WERI-Rb-1 (cell line): ENCODE results near the gene ATP8B1.

Source experiments
- DNase-seq: peaks from one replicate; pipeline ENCODE4 v3.0.0-alpha.2; 2020
- H3K27ac ChIP-seq: fragments of 250-450 bp; sonication (Bioruptor Pico); 2 replicates; pipeline ENCODE4 v1.5.1; 2020; ENCODE audit warnings: mild to moderate bottlenecking, moderate library complexity
- H3K27me3 ChIP-seq: fragments of 250-450 bp; sonication (Bioruptor Pico); 2 replicates; pipeline ENCODE4 v1.5.1; 2021; ENCODE audit warnings: mild to moderate bottlenecking, low read depth, moderate library complexity; ENCODE audit not compliant: insufficient read depth, severe bottlenecking
- H3K36me3 ChIP-seq: fragments of 250-450 bp; sonication (Bioruptor Pico); 2 replicates; pipeline ENCODE4 v1.5.1; 2020; ENCODE audit warnings: mild to moderate bottlenecking, moderate library complexity
- H3K4me3 ChIP-seq: 2 replicates; pipeline ENCODE4 v1.5.1; 2011; ENCODE audit warnings: low read depth, mild to moderate bottlenecking, control low read depth, low read length
- H3K9me3 ChIP-seq: fragments of 250-450 bp; sonication (Bioruptor Pico); 2 replicates; pipeline ENCODE4 v1.5.1; 2021; ENCODE audit warnings: mild to moderate bottlenecking, moderate library complexity; ENCODE audit not compliant: severe bottlenecking
- TF ChIP-seq, protein P1 (sequence below): IDR thresholded peaks from 2 replicates; pipeline ENCODE4 v1.5.1; 2011; ENCODE audit warnings: low read depth, mild to moderate bottlenecking, control low read depth, inconsistent platforms, low read length

The ATP8B1 gene

DNA sequence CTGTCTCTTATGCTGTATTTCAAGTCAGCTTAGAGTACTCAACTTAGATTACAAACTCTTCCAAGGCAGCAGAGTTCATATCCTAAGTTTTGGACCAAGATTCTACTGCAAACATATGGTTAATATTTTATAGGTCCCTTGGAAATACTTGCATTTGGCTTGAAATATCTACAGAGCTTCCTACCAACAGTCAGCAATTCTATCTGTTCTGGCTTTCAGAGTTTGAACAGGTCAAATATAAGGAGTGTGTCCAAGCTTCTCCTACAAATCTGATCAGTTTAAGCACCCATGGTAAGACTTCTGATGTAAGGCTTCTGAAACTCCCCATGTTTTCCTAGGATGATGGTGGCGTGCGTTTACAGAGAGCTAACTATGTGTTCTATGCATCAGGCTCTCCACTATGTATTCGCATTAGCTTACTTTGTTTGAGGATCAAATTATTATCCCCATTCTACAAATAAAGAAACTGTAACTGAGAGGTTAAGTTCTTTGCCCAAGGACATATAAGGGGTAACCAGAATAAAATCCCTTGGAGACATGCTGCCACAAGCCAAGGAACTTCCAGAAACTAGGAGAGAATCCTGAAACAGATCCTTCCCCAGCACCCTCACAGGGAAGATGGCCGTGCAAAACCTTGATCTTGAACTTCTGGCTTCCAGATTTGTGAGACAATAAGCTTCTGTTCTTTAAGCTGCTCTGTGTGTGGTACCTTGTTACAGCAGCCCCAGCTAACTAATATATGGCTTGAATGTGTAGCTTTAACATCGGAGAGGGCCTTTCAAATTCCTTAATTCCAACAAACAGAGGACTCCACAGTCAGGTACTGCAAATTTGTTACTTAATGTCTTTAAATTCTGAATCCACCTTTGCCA is 55.1 kb downstream of the ATP8B1 start:
- no peaks in the 10 kb centered on the region for H3K36me3 ChIP-seq
- H3K9me3 ChIP-seq, result no peaks in the 10 kb centered on the region
- no peak overlapping the region for H3K4me3 ChIP-seq
- no peak for DNase-seq
- TF ChIP-seq, protein P1, sequence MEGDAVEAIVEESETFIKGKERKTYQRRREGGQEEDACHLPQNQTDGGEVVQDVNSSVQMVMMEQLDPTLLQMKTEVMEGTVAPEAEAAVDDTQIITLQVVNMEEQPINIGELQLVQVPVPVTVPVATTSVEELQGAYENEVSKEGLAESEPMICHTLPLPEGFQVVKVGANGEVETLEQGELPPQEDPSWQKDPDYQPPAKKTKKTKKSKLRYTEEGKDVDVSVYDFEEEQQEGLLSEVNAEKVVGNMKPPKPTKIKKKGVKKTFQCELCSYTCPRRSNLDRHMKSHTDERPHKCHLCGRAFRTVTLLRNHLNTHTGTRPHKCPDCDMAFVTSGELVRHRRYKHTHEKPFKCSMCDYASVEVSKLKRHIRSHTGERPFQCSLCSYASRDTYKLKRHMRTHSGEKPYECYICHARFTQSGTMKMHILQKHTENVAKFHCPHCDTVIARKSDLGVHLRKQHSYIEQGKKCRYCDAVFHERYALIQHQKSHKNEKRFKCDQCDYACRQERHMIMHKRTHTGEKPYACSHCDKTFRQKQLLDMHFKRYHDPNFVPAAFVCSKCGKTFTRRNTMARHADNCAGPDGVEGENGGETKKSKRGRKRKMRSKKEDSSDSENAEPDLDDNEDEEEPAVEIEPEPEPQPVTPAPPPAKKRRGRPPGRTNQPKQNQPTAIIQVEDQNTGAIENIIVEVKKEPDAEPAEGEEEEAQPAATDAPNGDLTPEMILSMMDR, result no peak
- no peaks in the 10 kb centered on the region for H3K27me3 ChIP-seq
- H3K27ac ChIP-seq, result no peak overlapping the region

GRCh38 chr18:57744211-57744694 is 58.9 kb downstream of the ATP8B1 start:
- no peaks in the 10 kb centered on the region for H3K36me3 ChIP-seq
- no peak overlapping the region for H3K27ac ChIP-seq
- DNase-seq, result no peak

GRCh38 chr18:57743008-57743407 is 60.1 kb downstream of the ATP8B1 start:
- Histone ChIP-seq H3K27ac (no peak overlapping the region), H3K36me3 (no peaks in the 10 kb centered on the region), H3K4me3 (no peak overlapping the region), H3K9me3 (no peaks in the 10 kb centered on the region), H3K27me3 (no peaks in the 10 kb centered on the region)
- no peak for DNase-seq
- TF ChIP-seq, protein P1, result no peak

More at GRCh38 chr18:57744211-57744694, 58.9 kb downstream of the ATP8B1 start:
- Histone ChIP-seq H3K4me3 (no peak overlapping the region), H3K27me3 (no peaks in the 10 kb centered on the region), H3K9me3 (no peaks in the 10 kb centered on the region)
- TF ChIP-seq, protein P1, result no peak

DNA sequence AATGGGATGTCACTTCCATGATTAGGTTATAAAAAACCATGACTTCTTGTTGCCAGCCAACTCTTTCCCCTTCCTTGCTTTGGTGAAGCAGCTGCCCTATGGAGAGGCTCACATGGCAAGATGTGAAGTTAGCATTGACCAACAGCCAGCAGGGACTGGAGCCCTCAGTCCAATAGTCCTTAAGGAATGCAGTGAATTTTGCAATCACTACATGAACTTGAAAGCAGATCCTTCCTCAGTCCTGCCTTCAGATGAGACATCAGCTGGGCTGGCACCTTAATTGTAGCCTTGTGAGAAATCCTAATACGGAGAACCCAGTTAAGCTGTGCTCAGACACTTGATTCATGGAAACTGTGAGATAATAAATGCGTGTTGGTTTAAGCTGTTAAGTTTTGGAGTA is 61.8 kb downstream of the ATP8B1 start:
- Histone ChIP-seq H3K36me3 (no peaks in the 10 kb centered on the region), H3K4me3 (no peak overlapping the region), H3K9me3 (no peaks in the 10 kb centered on the region), H3K27me3 (no peaks in the 10 kb centered on the region), H3K27ac (no peak overlapping the region)
- TF ChIP-seq, protein P1, result no peak
- no peak for DNase-seq

DNA sequence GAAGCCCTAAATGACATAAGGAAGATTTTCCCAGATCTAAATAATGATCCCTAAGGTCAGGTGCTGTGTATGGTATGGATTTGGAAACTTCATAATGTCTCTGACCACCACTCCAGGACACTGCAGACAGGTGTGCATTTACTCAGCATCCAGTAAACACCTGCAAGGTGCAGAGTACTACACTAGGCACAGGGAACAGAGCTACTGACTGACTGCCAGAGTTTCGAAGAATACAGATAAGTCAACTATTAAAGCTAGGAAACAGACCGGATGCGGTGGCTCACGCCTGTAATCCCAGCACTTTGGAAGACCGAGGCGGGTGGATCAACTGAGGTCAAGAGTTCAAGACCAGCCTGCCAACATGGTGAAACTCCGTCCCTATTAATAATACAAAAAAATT is 65.0 kb downstream of the ATP8B1 start:
- Histone ChIP-seq H3K9me3 (no peaks in the 10 kb centered on the region), H3K27ac (no peak overlapping the region), H3K4me3 (no peak overlapping the region), H3K27me3 (no peaks in the 10 kb centered on the region), H3K36me3 (no peaks in the 10 kb centered on the region)
- DNase-seq, result no peak
- TF ChIP-seq, protein P1, result no peak
